ENCODE measurements around the gene GNA15. TPM values are rescaled to one million over a fixed set of nuclear protein-coding genes. Genes with fewer than 3 reads are reported as not detected.

Gene GNA15
- total and polyA plus RNA-seq, 2 of the 8 experiments (the other 6 are each of a cell fraction or from before 2014, with no cell fraction given): 0.26 to 0.45 TPM

DNA sequence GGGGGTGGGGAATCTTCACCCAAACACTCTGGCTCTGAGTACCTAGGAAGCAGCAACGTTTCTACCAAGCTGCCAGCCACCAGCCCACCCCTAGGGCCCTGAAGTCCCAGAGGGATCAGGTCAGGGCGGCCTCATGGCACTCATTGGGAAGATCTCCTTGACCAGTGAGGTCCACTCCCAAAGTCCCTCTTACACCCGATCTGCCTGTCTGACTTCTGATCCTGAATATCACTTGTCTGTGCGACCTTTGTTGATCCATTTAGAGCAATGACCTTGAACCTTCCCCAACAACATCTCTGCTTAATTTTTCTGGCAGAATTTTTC lies 2.1 kb upstream of the GNA15 start:
- H2AFZ ChIP-seq (ENCODE audit: low read length): no peak overlapping the region
- peaks cover 0 to 4% (median 0%) of the 10 kb centered on the region in 4 experiments; a peak in 1 of 7 replicates for H3K4me1 ChIP-seq (replicated peaks in 1 of 4; ENCODE audit: control insufficient read depth in 3 of 4, insufficient read depth in 4 of 4, low read length in 3 of 4)
- no peak overlapping the region for H3K23ac ChIP-seq (ENCODE audit: insufficient read length)
- no peaks in the 10 kb centered on the region for H4K20me1 ChIP-seq (replicated peaks in 1 of 2; ENCODE audit: control insufficient read depth in 1 of 2, insufficient read depth in 2 of 2, low read length in 2 of 2)
- no peak overlapping the region for H3K56ac ChIP-seq (replicated peaks; ENCODE audit: insufficient read length, low read depth, low read length)
- H2BK15ac ChIP-seq (ENCODE audit: low read length): no peak overlapping the region
- H2BK20ac ChIP-seq (ENCODE audit: low read length): no peak overlapping the region
- no peak overlapping the region for H4K91ac ChIP-seq (replicated peaks; ENCODE audit: insufficient read length, low read length)
- no peak overlapping the region for H4K8ac ChIP-seq (ENCODE audit: extremely low read depth, insufficient read depth, low read length)
- H2BK12ac ChIP-seq (ENCODE audit: low read depth, low read length): no peak overlapping the region
- FAIRE-seq (no peak), DNase-seq (ENCODE audit: low read depth in 1 of 2, low spot score in 2 of 2) (no peak)
- H3K79me1 ChIP-seq (ENCODE audit: low read depth, low read length): no peaks in the 10 kb centered on the region
- no peak overlapping the region for H3K14ac ChIP-seq (ENCODE audit: insufficient read length)
- no peaks in the 10 kb centered on the region for H3K27me3 ChIP-seq (replicated peaks in 1 of 4; ENCODE audit: control insufficient read depth in 3 of 4, extremely low read depth in 1 of 4, insufficient read depth in 3 of 4, low read length in 3 of 4)
- WGBS, 2 experiments (ENCODE audit: extremely low coverage in 1 of 2, insufficient coverage in 1 of 2, insufficient read length in 1 of 2, insufficient replicate concordance in 2 of 2, low coverage in 1 of 2, low lambda C conversion rate in 2 of 2, missing lambda C conversion rate in 1 of 2): 86% methylated on average over 4 of the region's 4 CpGs; no CpG with 5 or more reads in 1 of the 2 experiments
- CTCF ChIA-PET (ENCODE audit: partially characterized antibody): interaction anchor here (0.7 to 10.8 kb wide), 3 partner anchors 9 to 128 kb away, joined by 3 to 166 read pairs (median 162); no protein-coding TSS in a partner anchor
- H3K9me3 ChIP-seq (ENCODE audit: insufficient read depth in 2 of 2, low read depth in 1 of 2, low read length in 1 of 2): no peaks in the 10 kb centered on the region
- H3K4me3 ChIP-seq (ENCODE audit: extremely low read depth in 1 of 4, insufficient read depth in 2 of 4, low read depth in 3 of 4, low read length in 4 of 4): no peak overlapping the region
- H3K9ac ChIP-seq (replicated peaks in 1 of 4; ENCODE audit: extremely low read depth in 1 of 4, low read depth in 3 of 4, low read length in 3 of 4): no peak overlapping the region
- H2AK5ac ChIP-seq (ENCODE audit: low read depth, low read length): no peak overlapping the region
- TF ChIP-seq TBP (IDR thresholded peaks at IDR 0.05; ENCODE audit: low read depth, low read length) (no peak), TAF1 (IDR thresholded peaks at IDR 0.05; ENCODE audit: low read depth, low read length) (no peak), ASH2L (IDR thresholded peaks at IDR 0.05; ENCODE audit: low read length) (no peak), SIRT6 (IDR thresholded peaks at IDR 0.05; ENCODE audit: low read length) (no peak), SP4 (IDR thresholded peaks at IDR 0.05; ENCODE audit: low read length) (no peak), SP2 (IDR thresholded peaks at IDR 0.05; ENCODE audit: low read length) (no peak), KDM4A (IDR thresholded peaks at IDR 0.05; ENCODE audit: low read depth, low read length, severe bottlenecking) (no peak), CBX5 (IDR thresholded peaks at IDR 0.05; ENCODE audit: low read depth, low read length) (no peak)
- H3K4me2 ChIP-seq (ENCODE audit: insufficient read depth in 1 of 2, low read depth in 2 of 2, low read length in 2 of 2): no peak overlapping the region
- no peak overlapping the region for H3K27ac ChIP-seq (ENCODE audit: low read depth, low read length)
- no peaks in the 10 kb centered on the region for H3K23me2 ChIP-seq (ENCODE audit: low read depth, low read length)
- H2BK120ac ChIP-seq (replicated peaks; ENCODE audit: low read depth, low read length): no peak overlapping the region
- H3K18ac ChIP-seq (ENCODE audit: extremely low read depth, low read length): no peak overlapping the region
- H3K36me3 ChIP-seq (ENCODE audit: control insufficient read depth in 2 of 4, insufficient read depth in 4 of 4, low read length in 3 of 4): no peaks in the 10 kb centered on the region
- no peaks in the 10 kb centered on the region for H3K79me2 ChIP-seq (ENCODE audit: control insufficient read depth in 1 of 2, insufficient read depth in 2 of 2, low read length in 2 of 2)
- H2BK5ac ChIP-seq (ENCODE audit: low read depth, low read length): no peak overlapping the region
- POLR2A ChIA-PET (ENCODE audit: partially characterized antibody): no interaction called here
- no peak overlapping the region for H4K5ac ChIP-seq (ENCODE audit: insufficient read length, low read depth, low read length)
- no peak overlapping the region for H3K4ac ChIP-seq (replicated peaks; ENCODE audit: insufficient read length, low read depth, low read length)
